Endometrium (tissue), 2 donors: ENCODE measurements around the gene CATSPERZ.
"Not testable (repeated sequence)": the region's sequence is repeated elsewhere in the genome, so short reads cannot be mapped to it uniquely, and the experiment has no call there.

Experiments
- FAIRE-seq: peaks from 2 replicates; lab custom pipeline; 2012; peaks lifted over from hg19 to GRCh38; lab: Jason Lieb, UNC
- donor health status: control.
- donor health status: control.

The CATSPERZ gene

DNA sequence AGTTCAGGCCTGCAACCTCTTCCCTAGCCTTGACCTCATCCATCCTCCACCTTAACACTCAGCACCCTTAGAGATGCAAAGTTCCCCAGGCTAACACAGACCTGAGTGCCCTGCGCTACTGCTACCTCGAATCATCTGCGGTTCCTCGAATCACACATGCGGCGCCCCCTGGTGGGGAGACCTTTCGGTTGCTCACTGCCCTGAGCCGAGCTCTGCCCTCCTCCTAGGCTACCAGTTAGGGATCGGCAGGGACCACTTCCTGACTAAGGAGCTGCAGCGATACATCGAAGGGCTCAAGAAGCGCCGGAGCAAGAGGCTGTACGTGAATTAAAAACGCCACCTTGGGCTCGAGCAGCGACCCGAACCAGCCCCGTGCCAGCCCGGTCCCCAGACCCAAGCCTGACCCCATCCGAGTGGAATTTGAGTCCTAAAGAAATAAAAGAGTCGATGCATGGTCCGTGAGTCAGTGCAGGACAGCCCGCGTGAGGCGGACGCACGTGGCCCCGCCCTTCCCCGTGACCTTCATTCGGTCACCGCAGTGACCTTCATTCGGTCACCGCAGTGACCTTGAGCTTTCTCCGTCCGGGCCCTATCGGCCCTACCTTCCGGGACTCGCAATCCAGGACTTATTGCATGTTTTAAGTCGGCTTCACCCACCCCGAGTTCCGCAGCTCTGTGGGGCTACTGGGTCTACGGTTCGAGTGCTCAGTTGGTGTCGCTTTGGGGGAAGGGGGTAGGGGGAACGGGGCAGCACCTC, 4.3 kb downstream of the CATSPERZ start:
- no peak for FAIRE-seq

DNA sequence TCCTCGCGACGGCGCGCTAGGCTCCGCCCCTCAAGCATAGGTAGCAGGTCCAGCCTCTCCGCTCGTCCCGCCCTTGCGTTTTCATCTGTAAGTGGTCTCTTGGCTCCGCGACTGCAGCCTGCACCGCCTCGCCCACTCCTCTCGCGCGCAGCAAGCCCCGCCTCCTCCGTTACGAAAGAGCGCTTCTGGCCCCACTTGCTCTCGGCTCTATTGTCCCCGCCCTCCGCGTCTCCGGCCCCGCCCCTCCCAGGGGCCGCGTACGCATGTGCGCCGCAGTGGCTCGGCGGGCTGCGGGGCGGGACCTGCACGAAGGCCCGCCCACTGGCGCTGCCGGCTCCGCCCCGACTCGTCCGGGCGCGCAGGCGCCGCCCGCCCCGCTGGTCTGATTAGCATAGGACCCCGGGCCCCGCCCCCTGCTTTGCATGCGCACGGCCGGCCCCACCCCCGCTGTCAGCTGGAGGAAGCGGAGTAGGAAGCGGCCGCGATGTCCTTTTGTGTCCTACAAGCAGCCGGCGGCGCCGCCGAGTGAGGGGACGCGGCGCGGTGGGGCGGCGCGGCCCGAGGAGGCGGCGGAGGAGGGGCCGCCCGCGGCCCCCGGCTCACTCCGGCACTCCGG, 5.0 kb downstream of the CATSPERZ start, which contains the start of gene ESRRA:
Gene ESRRA (plus strand): TSS at position 450 of the 616 bp plus-strand sequence. CDS start 1,656 bp downstream, outside the sequence.
- FAIRE-seq = no peak

DNA sequence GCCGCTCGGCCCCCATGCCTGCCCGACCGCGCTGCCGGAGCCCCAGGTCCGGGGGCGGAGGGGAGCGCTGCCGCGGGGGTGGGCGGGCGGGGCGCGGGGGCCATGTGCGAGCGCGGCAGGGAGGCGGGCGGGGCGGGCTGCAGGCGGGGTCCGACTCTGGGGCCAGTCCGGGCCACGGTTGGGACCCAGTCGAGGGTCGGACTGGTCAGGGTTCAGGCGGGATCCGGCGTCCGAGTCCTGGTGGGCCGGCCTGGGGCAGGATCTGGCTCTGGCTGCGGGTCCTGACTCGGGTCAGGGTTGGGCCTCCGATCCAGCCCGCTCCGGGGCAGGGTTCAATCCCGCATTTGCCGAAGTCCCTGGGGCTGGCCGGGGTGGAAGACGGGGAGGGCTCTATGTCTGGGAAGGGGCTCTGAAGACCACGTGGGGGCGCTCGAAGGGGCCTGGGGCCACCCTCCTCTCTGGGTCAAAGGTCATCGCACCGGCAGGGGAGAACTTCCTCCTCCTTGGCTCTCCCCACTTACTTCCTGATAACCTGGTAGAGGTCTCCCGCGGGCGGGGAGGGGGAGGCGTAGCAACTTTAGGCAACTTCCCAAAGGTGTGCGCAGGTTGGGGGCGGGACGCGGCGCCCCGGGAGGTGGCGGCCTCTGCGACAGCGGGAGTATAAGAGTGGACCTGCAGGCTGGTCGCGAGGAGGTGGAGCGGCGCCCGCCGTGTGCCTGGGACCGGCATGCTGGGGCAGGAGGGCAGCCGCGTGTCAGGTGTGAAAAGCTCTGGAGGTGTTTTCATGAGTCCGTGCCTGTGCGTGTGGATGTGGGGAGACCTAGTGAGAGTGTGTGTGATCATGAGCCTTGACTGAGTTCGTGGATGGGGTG, 5.8 kb downstream of the CATSPERZ start:
- no peak for FAIRE-seq

DNA sequence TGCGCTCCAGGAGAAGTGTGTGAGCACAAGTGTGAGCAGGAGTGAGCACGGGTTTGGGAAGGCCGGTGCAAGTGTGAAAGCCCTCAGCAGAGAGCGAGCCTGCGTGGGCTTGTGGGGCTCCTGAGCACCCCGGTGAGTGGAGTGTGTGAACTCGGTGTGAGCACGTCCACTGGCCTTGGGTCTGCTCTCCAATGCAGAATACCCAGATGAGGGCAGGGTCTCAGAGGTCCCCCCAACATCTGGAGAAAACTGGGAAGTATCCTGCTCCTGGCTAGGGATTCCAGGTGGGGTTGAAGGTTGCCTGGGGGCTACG, 6.4 kb downstream of the CATSPERZ start:
- no peak for FAIRE-seq

DNA sequence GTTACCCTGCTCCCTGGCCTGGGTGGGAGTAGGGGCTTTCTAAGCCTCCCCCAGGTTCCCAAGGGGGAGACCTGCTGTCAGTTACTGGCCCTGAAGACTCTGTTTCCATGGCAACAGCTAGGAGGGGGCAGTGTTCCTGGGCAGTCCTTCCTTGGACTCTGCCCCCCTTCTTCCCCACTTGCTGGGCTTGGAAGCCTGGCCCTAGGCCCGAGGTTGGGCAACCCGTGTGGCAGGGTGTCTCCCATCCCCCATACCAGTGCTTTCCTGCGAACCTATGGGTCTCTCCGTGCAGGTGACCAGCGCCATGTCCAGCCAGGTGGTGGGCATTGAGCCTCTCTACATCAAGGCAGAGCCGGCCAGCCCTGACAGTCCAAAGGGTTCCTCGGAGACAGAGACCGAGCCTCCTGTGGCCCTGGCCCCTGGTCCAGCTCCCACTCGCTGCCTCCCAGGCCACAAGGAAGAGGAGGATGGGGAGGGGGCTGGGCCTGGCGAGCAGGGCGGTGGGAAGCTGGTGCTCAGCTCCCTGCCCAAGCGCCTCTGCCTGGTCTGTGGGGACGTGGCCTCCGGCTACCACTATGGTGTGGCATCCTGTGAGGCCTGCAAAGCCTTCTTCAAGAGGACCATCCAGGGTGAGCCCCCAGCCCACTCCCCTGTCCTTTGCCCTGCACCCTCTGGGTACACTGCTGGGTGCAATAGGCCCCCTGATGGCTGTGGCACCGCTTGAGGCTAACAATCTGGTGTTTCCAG, 6.9 kb downstream of the CATSPERZ start:
- FAIRE-seq = no peak

DNA sequence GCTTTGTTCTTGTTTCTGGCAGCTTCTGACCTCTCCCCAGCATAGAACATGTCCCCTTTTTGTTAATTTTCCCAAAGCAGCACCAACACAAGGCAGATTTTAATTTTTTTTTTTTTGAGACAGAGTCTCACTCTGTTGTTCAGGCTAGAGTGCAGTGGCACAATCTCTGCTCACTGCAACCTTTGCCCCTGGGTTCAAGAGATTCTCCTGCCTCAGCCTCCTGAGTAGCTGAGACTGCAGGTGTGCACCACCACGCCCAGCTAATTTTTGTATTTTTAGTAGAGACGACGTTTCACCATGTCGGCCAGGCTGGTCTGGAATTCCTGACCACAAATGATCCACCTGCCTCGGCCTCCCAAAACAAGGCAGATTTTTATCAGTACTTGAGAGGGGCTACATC, 7.6 kb downstream of the CATSPERZ start:
- not testable (repeated sequence) for FAIRE-seq

DNA sequence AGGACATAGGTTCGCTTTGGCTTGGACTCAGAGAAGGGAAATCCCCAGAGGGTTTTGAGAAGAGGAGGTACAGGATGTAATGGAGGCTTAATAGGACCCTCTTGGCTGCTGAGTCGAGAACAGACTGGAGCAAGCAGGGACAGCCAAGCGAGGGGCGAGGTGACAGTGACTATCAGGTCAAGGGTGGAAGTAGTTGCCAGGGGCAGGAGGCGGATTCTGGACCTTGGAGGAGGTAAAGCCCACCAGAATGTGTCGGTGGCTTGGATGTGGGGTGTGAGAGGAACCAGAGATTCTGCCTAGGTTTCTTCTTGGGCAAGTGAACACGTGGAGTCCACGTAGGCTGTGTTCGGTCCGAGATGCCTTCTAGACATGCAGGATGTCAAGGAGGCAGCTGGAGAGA, 12.8 kb downstream of the CATSPERZ start:
- FAIRE-seq = no peak

DNA sequence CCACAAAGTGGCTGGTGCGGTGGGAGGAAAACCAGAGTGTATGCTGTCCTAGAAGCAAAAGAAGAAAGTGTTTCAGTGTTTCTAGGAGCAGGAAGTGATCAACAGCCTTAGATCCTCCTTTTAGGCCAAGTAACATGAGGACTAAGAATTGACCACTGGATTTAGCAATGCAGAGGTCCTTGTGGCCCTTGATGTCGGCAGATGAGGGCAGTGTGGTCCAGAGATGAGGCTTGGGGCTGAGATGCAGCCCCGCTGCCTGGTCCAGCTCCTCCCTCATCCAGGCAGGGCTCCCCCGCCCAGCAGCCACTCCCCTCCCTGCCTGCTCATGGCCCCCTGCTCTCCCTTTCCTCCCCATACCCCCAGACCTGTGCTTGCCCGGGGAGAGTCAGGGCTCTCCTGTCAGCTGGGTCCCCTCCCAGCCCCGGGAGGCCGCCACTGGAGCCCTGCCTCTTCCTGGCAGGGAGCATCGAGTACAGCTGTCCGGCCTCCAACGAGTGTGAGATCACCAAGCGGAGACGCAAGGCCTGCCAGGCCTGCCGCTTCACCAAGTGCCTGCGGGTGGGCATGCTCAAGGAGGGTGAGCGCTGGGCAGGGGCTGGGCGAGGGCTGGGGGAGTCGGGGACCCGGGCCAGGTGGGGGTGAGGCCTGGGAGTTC, 13.5 kb downstream of the CATSPERZ start:
- no peak for FAIRE-seq

- no peak for FAIRE-seq
Measured at GRCh38 chr11:64314146-64314804, 14.1 kb downstream of the CATSPERZ start.

DNA sequence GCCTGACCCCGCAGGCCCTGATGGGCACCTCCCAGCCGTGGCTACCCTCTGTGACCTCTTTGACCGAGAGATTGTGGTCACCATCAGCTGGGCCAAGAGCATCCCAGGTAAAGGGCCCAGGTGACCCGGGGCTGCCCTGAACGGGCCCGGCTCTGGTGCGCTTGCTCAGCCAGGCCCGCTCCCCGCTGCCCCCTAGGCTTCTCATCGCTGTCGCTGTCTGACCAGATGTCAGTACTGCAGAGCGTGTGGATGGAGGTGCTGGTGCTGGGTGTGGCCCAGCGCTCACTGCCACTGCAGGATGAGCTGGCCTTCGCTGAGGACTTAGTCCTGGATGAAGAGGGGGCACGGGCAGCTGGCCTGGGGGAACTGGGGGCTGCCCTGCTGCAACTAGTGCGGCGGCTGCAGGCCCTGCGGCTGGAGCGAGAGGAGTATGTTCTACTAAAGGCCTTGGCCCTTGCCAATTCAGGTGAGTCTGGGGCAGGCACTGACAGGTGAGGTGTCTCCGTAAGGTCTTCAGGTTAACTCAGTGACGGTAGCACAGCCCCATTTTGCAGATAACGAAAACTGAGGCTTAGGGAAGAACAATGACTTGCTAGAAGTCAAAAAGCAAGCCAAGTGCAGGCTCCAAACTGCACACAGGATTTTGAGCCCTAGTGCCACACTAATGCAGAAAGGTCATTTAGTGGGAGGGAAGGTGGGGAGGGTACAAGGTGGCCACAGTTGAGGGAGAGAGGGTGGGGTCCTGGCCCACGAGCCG, 14.8 kb downstream of the CATSPERZ start:
- FAIRE-seq = no peak

GRCh38 chr11:64315667-64316526, 15.7 kb downstream of the CATSPERZ start:
- not testable (repeated sequence) for FAIRE-seq

DNA sequence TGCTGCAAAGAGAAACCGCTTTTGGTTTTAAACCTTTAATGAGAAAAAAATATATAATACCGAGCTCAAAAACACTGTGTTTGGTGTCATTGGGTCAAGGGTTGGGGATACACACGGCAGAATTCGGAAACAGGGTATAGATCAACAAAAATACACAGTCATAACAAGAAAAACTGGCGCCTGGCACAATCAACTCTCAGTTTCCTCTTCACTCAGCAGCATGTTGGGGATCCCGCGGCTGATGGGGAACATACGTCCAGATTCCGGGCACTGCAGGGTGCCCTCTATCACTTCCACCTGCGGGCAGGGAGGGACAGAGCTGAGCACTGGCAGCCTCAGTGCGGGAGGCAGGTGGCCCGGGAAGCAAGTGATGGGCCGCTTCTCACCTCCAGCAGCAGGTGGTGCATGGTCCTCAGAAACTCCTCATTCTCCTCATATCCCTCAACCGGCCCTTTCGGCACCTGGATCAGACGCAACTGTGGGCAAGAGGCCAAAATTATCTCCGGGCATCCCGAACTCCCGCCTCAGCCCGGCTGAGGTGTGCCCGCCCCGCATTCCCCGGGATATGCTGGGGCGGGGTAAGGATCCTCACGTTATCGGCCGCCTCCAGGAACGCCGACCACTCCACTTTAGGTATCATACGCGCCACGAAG, 16.6 kb downstream of the CATSPERZ start:
- no peak for FAIRE-seq

DNA sequence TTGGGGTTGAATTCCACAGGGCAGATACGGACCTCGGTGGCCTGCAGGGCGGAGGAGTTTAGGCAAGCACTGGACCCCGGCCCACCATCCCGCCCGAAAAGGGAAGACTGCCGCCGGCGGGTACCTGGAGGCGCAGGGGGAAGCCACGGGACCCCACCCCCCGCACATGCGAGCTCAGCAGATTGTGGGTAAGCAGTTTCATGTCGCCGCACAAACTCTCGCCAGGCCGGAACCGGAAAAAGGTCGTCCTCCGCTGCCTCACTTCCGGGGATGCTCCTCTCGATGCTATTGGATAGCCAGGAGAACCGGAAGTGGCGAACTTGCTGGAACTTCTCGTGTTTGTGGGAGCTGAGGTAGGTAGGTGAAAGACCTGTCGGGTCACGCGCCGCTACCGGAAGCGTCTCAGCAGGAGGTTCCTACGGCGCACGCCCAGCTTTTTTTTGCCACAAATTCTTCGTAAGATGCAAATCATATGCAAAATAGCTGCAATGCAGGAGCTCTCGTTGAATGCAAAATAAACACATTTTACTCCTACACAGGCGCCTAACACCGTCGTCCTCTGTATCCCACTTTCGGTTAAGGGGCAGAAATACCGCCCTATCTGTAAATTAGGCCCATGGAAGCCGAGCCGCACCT, 17.3 kb downstream of the CATSPERZ start, which contains the start of gene TRMT112:
Gene TRMT112 (minus strand): TSS at position 235 of the 636 bp plus-strand sequence. CDS start 33 bp downstream, at position 202.
- peak; percentile 91 for FAIRE-seq

DNA sequence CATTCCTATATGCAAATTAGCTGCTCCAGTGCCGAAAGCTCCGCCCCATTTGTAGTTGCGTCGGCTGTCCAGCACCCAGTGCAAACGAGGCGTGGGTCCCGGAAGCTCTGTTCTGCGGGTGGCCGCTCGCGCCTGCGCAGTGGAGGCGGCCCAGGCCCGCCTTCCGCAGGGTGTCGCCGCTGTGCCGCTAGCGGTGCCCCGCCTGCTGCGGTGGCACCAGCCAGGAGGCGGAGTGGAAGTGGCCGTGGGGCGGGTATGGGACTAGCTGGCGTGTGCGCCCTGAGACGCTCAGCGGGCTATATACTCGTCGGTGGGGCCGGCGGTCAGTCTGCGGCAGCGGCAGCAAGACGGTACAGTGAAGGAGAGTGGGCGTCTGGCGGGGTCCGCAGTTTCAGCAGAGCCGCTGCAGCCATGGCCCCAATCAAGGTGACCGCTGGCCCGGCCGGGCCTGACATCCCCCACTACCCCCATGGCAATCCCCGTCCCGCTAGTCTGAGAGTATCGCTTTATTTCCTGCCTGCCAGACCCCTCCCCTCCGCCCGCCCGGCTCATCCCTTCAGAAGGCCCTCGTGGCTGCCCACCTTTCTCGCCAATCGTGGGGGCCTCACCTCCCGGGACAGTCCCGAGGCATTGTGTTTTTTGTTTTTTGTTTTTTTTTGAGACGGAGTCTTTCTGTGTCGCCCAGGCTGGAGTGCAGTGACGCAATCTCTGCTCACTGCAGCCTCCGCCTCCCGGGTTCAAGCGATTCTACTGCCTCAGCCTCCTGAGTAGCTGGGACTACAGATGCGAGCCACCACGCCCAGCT, 18.0 kb downstream of the CATSPERZ start, which contains the start of gene PRDX5:
Gene PRDX5 (plus strand): TSS at position 161 of the 805 bp plus-strand sequence. CDS start 95 bp downstream, at position 256.
- peak; percentile 15 for FAIRE-seq

GRCh38 chr11:64318766-64319761, 18.9 kb downstream of the CATSPERZ start:
- no peak for FAIRE-seq

GRCh38 chr11:64320556-64320955, 20.4 kb downstream of the CATSPERZ start:
- FAIRE-seq = no peak
